Glomerular visceral epithelial cell (primary cell): Measurements from ENCODE around the gene CRYGA.

Experiments used
- DNase-seq: peaks from one replicate; pipeline ENCODE4 v3.0.0-alpha.2; 2016; ENCODE audit errors: extremely low spot score

The CRYGA gene

GRCh38 chr2:208163489-208163888 lies at the start of gene CRYGA:
CRYGA (minus strand) TSS chr2:208163589; CDS start chr2:208163556, 33 bp downstream.
- DNase-seq = no peak

GRCh38 chr2:208210688-208211451 lies 47.5 kb upstream of the CRYGA start:
- no peak for DNase-seq

- no peak for DNase-seq
Measured at GRCh38 chr2:208208335-208209085, 45.1 kb upstream of the CRYGA start.

GRCh38 chr2:208207769-208208168 lies 44.4 kb upstream of the CRYGA start:
- DNase-seq = no peak

- DNase-seq = no peak
Measured at GRCh38 chr2:208204166-208204565, 40.8 kb upstream of the CRYGA start.

GRCh38 chr2:208195531-208195930 lies 32.1 kb upstream of the CRYGA start:
- no peak for DNase-seq

- DNase-seq = no peak
Measured at GRCh38 chr2:208192611-208193236, 29.3 kb upstream of the CRYGA start.

- DNase-seq = no peak
Measured at GRCh38 chr2:208189810-208190503, 26.6 kb upstream of the CRYGA start, which contains the start of gene C2orf80. C2orf80 (minus strand) TSS chr2:208190030; CDS start chr2:208186986, 3,044 bp downstream.

- no peak for DNase-seq
Measured at GRCh38 chr2:208189069-208189809, 25.9 kb upstream of the CRYGA start.

- DNase-seq = no peak
Measured at GRCh38 chr2:208186893-208187292, 23.5 kb upstream of the CRYGA start.

GRCh38 chr2:208186465-208186864 lies 23.1 kb upstream of the CRYGA start:
- DNase-seq = no peak

- DNase-seq = no peak
Measured at GRCh38 chr2:208183972-208184705, 20.8 kb upstream of the CRYGA start.

- no peak for DNase-seq
Measured at GRCh38 chr2:208183526-208183925, 20.1 kb upstream of the CRYGA start.

GRCh38 chr2:208182835-208183234 lies 19.4 kb upstream of the CRYGA start:
- DNase-seq = no peak

- DNase-seq = peak; percentile 8
Measured at GRCh38 chr2:208179028-208179609, 15.7 kb upstream of the CRYGA start.

- DNase-seq = no peak
Measured at GRCh38 chr2:208175840-208176153, 12.4 kb upstream of the CRYGA start.

GRCh38 chr2:208175069-208175839 lies 11.9 kb upstream of the CRYGA start:
- DNase-seq = peak; percentile 82

GRCh38 chr2:208174144-208174543 lies 10.8 kb upstream of the CRYGA start:
- no peak for DNase-seq

- DNase-seq = no peak
Measured at GRCh38 chr2:208172125-208172524, 8.7 kb upstream of the CRYGA start.
